ENCODE measurements around the gene BCORL1. TPM values are rescaled to one million over a fixed set of nuclear protein-coding genes. Genes with fewer than 3 reads are reported as not detected.

Gene BCORL1
- total and polyA plus RNA-seq, 2 of the 8 experiments (the other 6 are each of a cell fraction or from before 2014, with no cell fraction given), result 1.4 to 6.2 TPM

- H4K5ac ChIP-seq (ENCODE audit: insufficient read length, low read depth, low read length), result no peak overlapping the region
- no peaks in the 10 kb centered on the region for H3K79me2 ChIP-seq (ENCODE audit: control insufficient read depth in 1 of 2, insufficient read depth in 2 of 2, low read length in 2 of 2)
- H2BK15ac ChIP-seq (ENCODE audit: low read length), result no peak overlapping the region
- no peak overlapping the region for H3K18ac ChIP-seq (ENCODE audit: extremely low read depth, low read length)
- ChIA-PET CTCF (ENCODE audit: partially characterized antibody) (interaction anchor here (0.6 to 1.8 kb wide), 5 partner anchors 18 to 167 kb away, joined by 3 to 10 read pairs (median 4); no protein-coding TSS in a partner anchor), POLR2A (ENCODE audit: partially characterized antibody) (no interaction called here)
- H3K14ac ChIP-seq (ENCODE audit: insufficient read length), result no peak overlapping the region
- no peak overlapping the region for H2AK5ac ChIP-seq (ENCODE audit: low read depth, low read length)
- no peak overlapping the region for H2AFZ ChIP-seq (ENCODE audit: low read length)
- WGBS, 2 experiments (ENCODE audit: extremely low coverage in 1 of 2, insufficient coverage in 1 of 2, insufficient read length in 1 of 2, insufficient replicate concordance in 2 of 2, low coverage in 1 of 2, low lambda C conversion rate in 2 of 2, missing lambda C conversion rate in 1 of 2), result 64% methylated on average over 4 of the region's 5 CpGs; no CpG with 5 or more reads in 1 of the 2 experiments
- H3K4me3 ChIP-seq (ENCODE audit: extremely low read depth in 1 of 4, insufficient read depth in 2 of 4, low read depth in 3 of 4, low read length in 4 of 4), result no peak overlapping the region
- no peaks in the 10 kb centered on the region for H3K79me1 ChIP-seq (ENCODE audit: low read depth, low read length)
- H4K8ac ChIP-seq (ENCODE audit: extremely low read depth, insufficient read depth, low read length), result no peak overlapping the region
- no peak overlapping the region for H3K27ac ChIP-seq (ENCODE audit: low read depth, low read length)
- H3K4ac ChIP-seq (replicated peaks; ENCODE audit: insufficient read length, low read depth, low read length), result no peak overlapping the region
- H2BK20ac ChIP-seq (ENCODE audit: low read length), result no peak overlapping the region
- H3K36me3 ChIP-seq (ENCODE audit: control insufficient read depth in 2 of 4, insufficient read depth in 4 of 4, low read length in 3 of 4), result no peaks in the 10 kb centered on the region
- FAIRE-seq (no peak), DNase-seq (ENCODE audit: low read depth in 1 of 2, low spot score in 2 of 2) (no peak)
- H3K23ac ChIP-seq (ENCODE audit: insufficient read length), result no peak overlapping the region
- H3K4me2 ChIP-seq (ENCODE audit: insufficient read depth in 1 of 2, low read depth in 2 of 2, low read length in 2 of 2), result no peak overlapping the region
- no peaks in the 10 kb centered on the region for H4K20me1 ChIP-seq (replicated peaks in 1 of 2; ENCODE audit: control insufficient read depth in 1 of 2, insufficient read depth in 2 of 2, low read length in 2 of 2)
- no peak overlapping the region for H2BK5ac ChIP-seq (ENCODE audit: low read depth, low read length)
- H4K91ac ChIP-seq (replicated peaks; ENCODE audit: insufficient read length, low read length), result no peak overlapping the region
- H3K27me3 ChIP-seq (replicated peaks in 1 of 4; ENCODE audit: control insufficient read depth in 3 of 4, extremely low read depth in 1 of 4, insufficient read depth in 3 of 4, low read length in 3 of 4), result no peaks in the 10 kb centered on the region
- no peak overlapping the region for H3K9ac ChIP-seq (replicated peaks in 1 of 4; ENCODE audit: extremely low read depth in 1 of 4, low read depth in 3 of 4, low read length in 3 of 4)
- H2BK120ac ChIP-seq (replicated peaks; ENCODE audit: low read depth, low read length), result no peak overlapping the region
- no peaks in the 10 kb centered on the region for H3K23me2 ChIP-seq (ENCODE audit: low read depth, low read length)
- H3K9me3 ChIP-seq (ENCODE audit: insufficient read depth in 2 of 2, low read depth in 1 of 2, low read length in 1 of 2), result no peaks in the 10 kb centered on the region
- H2BK12ac ChIP-seq (ENCODE audit: low read depth, low read length), result no peak overlapping the region
- TF ChIP-seq CHD1 (IDR thresholded peaks at IDR 0.05; ENCODE audit: low read depth, low read length) (no peak), TEAD4 (IDR thresholded peaks at IDR 0.05; ENCODE audit: low read depth, low read length) (no peak), USF2 (IDR thresholded peaks at IDR 0.05; ENCODE audit: low read length) (no peak), ATF3 (IDR thresholded peaks at IDR 0.05; ENCODE audit: insufficient read depth, low read depth, low read length) (no peak), CHD2 (IDR thresholded peaks at IDR 0.05; ENCODE audit: low read length) (no peak), POU5F1 (IDR thresholded peaks at IDR 0.05; ENCODE audit: low read depth, low read length) (no peak), SIRT6 (IDR thresholded peaks at IDR 0.05; ENCODE audit: low read length) (no peak)
- peaks cover 0 to 5% (median under 1%) of the 10 kb centered on the region in 4 experiments; a peak in 2 of 7 replicates for H3K4me1 ChIP-seq (replicated peaks in 1 of 4; ENCODE audit: control insufficient read depth in 3 of 4, insufficient read depth in 4 of 4, low read length in 3 of 4)
- no peak overlapping the region for H3K56ac ChIP-seq (replicated peaks; ENCODE audit: insufficient read length, low read depth, low read length)
Observed at GRCh38 chrX:130098210-130098552, 115.7 kb downstream of the BCORL1 start.
